SK-N-SH (cell line): ENCODE measurements around the gene PLCB3. TPM values are rescaled to one million over a fixed set of nuclear protein-coding genes. Genes with fewer than 3 reads are reported as not detected.
A peak's percentile ranks its signal among the peaks of the same experiment; 100 is the strongest.

Source experiments
- CTCF ChIA-PET: fragments of 300-600, 350-600 bp; formaldehyde crosslinking; extraction: SDS; loops from one replicate; lab custom pipeline; 2021; lab: Yijun Ruan, JAX
- POLR2A ChIA-PET: fragments of 350-600 bp; sonication (Branson Sonifier 250); formaldehyde crosslinking; extraction: SDS; loops from one replicate; lab custom pipeline; 2020; ENCODE audit warnings: antibody characterized with exemption, inconsistent platforms; lab: Yijun Ruan, JAX
- DNase-seq: peaks from one replicate; pipeline ENCODE4 v3.0.0; 2012
- H2AFZ ChIP-seq: fragments of 200-600 bp; sonication (generic); 2 replicates; pipeline ENCODE4 v1.8.1; 2016; ENCODE audit warnings: antibody characterized with exemption, mild to moderate bottlenecking, low read depth
- H3F3A ChIP-seq: fragments of 200-600 bp; sonication (generic); replicated peaks from 2 replicates; pipeline ENCODE3; 2016; ENCODE audit warnings: antibody characterized with exemption, mild to moderate bottlenecking; ENCODE audit not compliant: insufficient read depth
- H3K27ac ChIP-seq, 2 experiments: fragments of 200-500 bp in 1 of 2; fragments of 200-600 bp in 1 of 2; sonication (Bioruptor generic) in 1 of 2; sonication (generic), shearing (Covaris generic) in 1 of 2; 2 replicates each; pipeline versions ENCODE4 v1.5.1 to v1.6.1; 2014 to 2016; ENCODE audit warnings: low read depth in 2 of 2, inconsistent platforms in 1 of 2, low read length in 1 of 2, mild to moderate bottlenecking in 1 of 2, mixed read lengths in 1 of 2
- H3K27me3 ChIP-seq: fragments of 200-600 bp; sonication (generic), shearing (Covaris generic); 2 replicates; pipeline ENCODE4 v1.6.1; 2016; ENCODE audit warnings: mixed run types; ENCODE audit not compliant: insufficient read depth
- H3K36me3 ChIP-seq, 2 experiments: fragments of 200-500 bp in 1 of 2; fragments of 200-600 bp in 1 of 2; sonication (Bioruptor generic) in 1 of 2; sonication (generic) in 1 of 2; replicated peaks in 1 of 2; 2 replicates each; pipeline versions ENCODE3 to v1.5.1; 2014 to 2016; ENCODE audit warnings: low read length in 1 of 2, mild to moderate bottlenecking in 1 of 2; ENCODE audit not compliant: insufficient read depth in 2 of 2, control insufficient read depth in 1 of 2
- H3K4me1 ChIP-seq, 2 experiments: fragments of 200-500 bp in 1 of 2; fragments of 200-600 bp in 1 of 2; sonication (Bioruptor generic) in 1 of 2; sonication (generic), shearing (Covaris generic) in 1 of 2; 2 replicates each; pipeline versions ENCODE4 v1.5.1 to v1.6.1; 2014 to 2016; ENCODE audit warnings: low read depth in 1 of 2, low read length in 1 of 2, mixed run types in 1 of 2; ENCODE audit not compliant: insufficient read depth in 2 of 2, control insufficient read depth in 1 of 2
- H3K4me2 ChIP-seq: fragments of 200-600 bp; sonication (generic), shearing (Covaris generic); 2 replicates; pipeline ENCODE4 v1.6.1; 2017; ENCODE audit warnings: mixed run types
- H3K4me3 ChIP-seq, 2 experiments: fragments of 200-500 bp in 1 of 2; fragments of 200-600 bp in 1 of 2; sonication (Bioruptor generic) in 1 of 2; sonication (generic), shearing (Covaris generic) in 1 of 2; 2 replicates each; pipeline versions ENCODE4 v1.5.1 to v1.8.1; 2014 to 2016; ENCODE audit warnings: low read depth in 2 of 2, inconsistent platforms in 1 of 2, low read length in 1 of 2, mild to moderate bottlenecking in 1 of 2, mixed read lengths in 1 of 2, moderate library complexity in 1 of 2
- H3K79me2 ChIP-seq: fragments of 200-600 bp; sonication (generic); 2 replicates; pipeline ENCODE4 v1.8.1; 2017; ENCODE audit warnings: mild to moderate bottlenecking; ENCODE audit not compliant: insufficient read depth
- H3K9ac ChIP-seq: fragments of 200-600 bp; sonication (generic); 2 replicates; pipeline ENCODE4 v1.6.1; 2017; ENCODE audit warnings: mixed run types
- H3K9me2 ChIP-seq: fragments of 200-600 bp; sonication (generic); 2 replicates; pipeline ENCODE4 v1.6.1; 2017; ENCODE audit warnings: mixed run types
- H3K9me3 ChIP-seq: fragments of 200-600 bp; sonication (generic); 2 replicates; pipeline ENCODE4 v1.6.1; 2017; ENCODE audit warnings: mixed run types, mild to moderate bottlenecking, moderate library complexity
- H4K20me1 ChIP-seq: fragments of 200-600 bp; sonication (generic); 2 replicates; pipeline ENCODE4 v1.6.1; 2017; ENCODE audit warnings: mild to moderate bottlenecking, mixed run types; ENCODE audit not compliant: insufficient read depth
- CTCF ChIP-seq: fragments of 200-600 bp; sonication (generic); IDR thresholded peaks from 2 replicates; pipeline ENCODE4 v1.6.1; 2017; ENCODE audit warnings: antibody characterized with exemption, mild to moderate bottlenecking, moderate library complexity
- ELF1 ChIP-seq: IDR thresholded peaks from 2 replicates; pipeline ENCODE4 v1.4.0; 2012
- EP300 ChIP-seq, 2 experiments: IDR thresholded peaks; 2 replicates each; pipeline versions ENCODE4 v1.4.0 to v1.6.1; 2012; ENCODE audit warnings: borderline replicate concordance in 1 of 2, low read depth in 1 of 2, low read length in 1 of 2
- FOXJ3 ChIP-seq: sonication (generic); formaldehyde crosslinking; IDR thresholded peaks from 2 replicates; pipeline ENCODE4 v1.5.1; 2020; ENCODE audit warnings: mild to moderate bottlenecking, missing genetic modification reagents
- FOXM1 ChIP-seq: IDR thresholded peaks from 2 replicates; pipeline ENCODE4 v1.4.0; 2012; ENCODE audit warnings: low read depth, mild to moderate bottlenecking
- GATA2 ChIP-seq: sonication (generic); formaldehyde crosslinking; IDR thresholded peaks from 2 replicates; pipeline ENCODE4 v1.5.0; 2020; ENCODE audit warnings: mild to moderate bottlenecking, missing genetic modification reagents
- MAX ChIP-seq: IDR thresholded peaks from 2 replicates; pipeline ENCODE4 v1.4.0; 2012; ENCODE audit warnings: low read depth
- POLR2AphosphoS5 ChIP-seq: IDR thresholded peaks from 2 replicates; pipeline ENCODE4 v1.6.1; 2012; ENCODE audit warnings: low read depth, low read length
- REST ChIP-seq: IDR thresholded peaks from 2 replicates; pipeline ENCODE4 v1.6.1; 2012; ENCODE audit warnings: mild to moderate bottlenecking, low read depth, low read length, moderate library complexity
- TAF1 ChIP-seq: IDR thresholded peaks from 2 replicates; pipeline ENCODE4 v1.6.1; 2012; ENCODE audit warnings: low read depth, mild to moderate bottlenecking, low read length, moderate library complexity, borderline replicate concordance
- WGBS: methylation state at CpG from one replicate; pipeline ENCODE4 v1.1.6; 2017; ENCODE audit warnings: low lambda C conversion rate; 5-methylcytosine and 5-hydroxymethylcytosine counted together
- polyA plus RNA-seq, 3 experiments: library from polyadenylated mRNA; depleted of rRNA; stranded (reverse); fragments of >200 nt; gene quantifications; 2 replicates each; pipeline ENCODE4 v1.2.3, GENCODE V29; 2012
- TF ChIP-seq, protein P1 (sequence below): IDR thresholded peaks from 2 replicates; pipeline ENCODE4; 2012

Gene PLCB3
- polyA plus RNA-seq, 1 of the 3 experiments (the other 2 are of a cell fraction): 30.4 TPM

- TF ChIP-seq REST (no peak), POLR2AphosphoS5 (no peak), MAX (no peak), EP300 (IDR thresholded peaks at IDR 0.05; ENCODE audit: borderline replicate concordance in 1 of 2, low read depth in 1 of 2, low read length in 1 of 2) (peak in 1 of 2 experiments; percentile 96; a peak in 2 of 4 replicates), FOXJ3 (CRISPR knock-in tag) (no peak), ELF1 (no peak), FOXM1 (no peak), GATA2 (CRISPR knock-in tag) (peak; percentile 93)
- TF ChIP-seq, protein P1, sequence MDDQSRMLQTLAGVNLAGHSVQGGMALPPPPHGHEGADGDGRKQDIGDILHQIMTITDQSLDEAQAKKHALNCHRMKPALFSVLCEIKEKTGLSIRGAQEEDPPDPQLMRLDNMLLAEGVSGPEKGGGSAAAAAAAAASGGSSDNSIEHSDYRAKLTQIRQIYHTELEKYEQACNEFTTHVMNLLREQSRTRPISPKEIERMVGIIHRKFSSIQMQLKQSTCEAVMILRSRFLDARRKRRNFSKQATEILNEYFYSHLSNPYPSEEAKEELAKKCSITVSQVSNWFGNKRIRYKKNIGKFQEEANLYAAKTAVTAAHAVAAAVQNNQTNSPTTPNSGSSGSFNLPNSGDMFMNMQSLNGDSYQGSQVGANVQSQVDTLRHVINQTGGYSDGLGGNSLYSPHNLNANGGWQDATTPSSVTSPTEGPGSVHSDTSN: no peak
These were observed 13.1 kb downstream of the PLCB3 start (continued) for GRCh38 chr11:64264371-64264852.

- ChIA-PET POLR2A (interaction anchor here (1.0 to 2.8 kb wide), 9 partner anchors 12 to 80 kb away, joined by 3 to 41 read pairs (median 5); partner anchors contain the start of genes FKBP2, NUDT22, PLCB3 and PPP1R14B), CTCF (interaction anchor here (0.8 to 5.7 kb wide), 9 partner anchors 12 to 61 kb away, joined by 3 to 119 read pairs (median 11); partner anchors contain the start of genes ESRRA, NUDT22, PLCB3 and PPP1R14B)
- no peaks in the 10 kb centered on the region for H3K9me3 ChIP-seq
- no peaks in the 10 kb centered on the region; the same call in none of the 2 replicates for H3K79me2 ChIP-seq
- TF ChIP-seq CTCF (no peak), TAF1 (no peak)
- no peaks in the 10 kb centered on the region for H3K27me3 ChIP-seq
- peak overlapping the region in 1 of 2 experiments; percentile 94; a peak in 2 of 4 replicates for H3K27ac ChIP-seq
- no peaks in the 10 kb centered on the region for H3K9me2 ChIP-seq
- H4K20me1 ChIP-seq: no peaks in the 10 kb centered on the region
- WGBS: 95% methylated on average over 23 of the region's 35 CpGs
- no peak overlapping the region for H3K9ac ChIP-seq
- peaks cover 12 to 55% of the 10 kb centered on the region in 2 experiments; a peak in 3 of 4 replicates for H3K4me1 ChIP-seq
- H3K4me2 ChIP-seq: no peak overlapping the region
- H2AFZ ChIP-seq: no peak overlapping the region
- peaks cover 17 to 28% of the 10 kb centered on the region in 2 experiments for H3K36me3 ChIP-seq
- no peak for DNase-seq
- no peak overlapping the region for H3K4me3 ChIP-seq
- peaks cover 22% of the 10 kb centered on the region for H3F3A ChIP-seq
These were observed 14.1 kb downstream of the PLCB3 start for GRCh38 chr11:64265176-64266160.
